IMR-90 (cell line): ENCODE measurements around the gene ASB6. TPM values are rescaled to one million over a fixed set of nuclear protein-coding genes. Genes with fewer than 3 reads are reported as not detected.

ENCODE experiments used
- ATAC-seq: fragments of 200-7000 bp; cut with Tn5 transposase; 2 replicates; pipeline ENCODE4 v1.9.1; 2020; ENCODE audit warnings: low read depth, mild to moderate bottlenecking, moderate library complexity
- BruUV-seq: library from RNA; stranded (reverse); fragments of 400-500 nt; replicated peaks from 2 replicates; lab custom pipeline; 2021; lab: Mats Ljungman, UMichigan
- CTCF ChIA-PET: fragments of 300-600 bp; formaldehyde crosslinking; extraction: SDS; loops from one replicate; lab custom pipeline; 2021; ENCODE audit warnings: antibody characterized with exemption; lab: Yijun Ruan, JAX
- POLR2A ChIA-PET: fragments of 300-600 bp; sonication (Branson Sonifier 250); formaldehyde crosslinking; loops from one replicate; lab custom pipeline; 2022; ENCODE audit warnings: antibody characterized with exemption; ENCODE audit not compliant: unreplicated experiment; lab: Charles Lee
- DNase-seq: peaks from one replicate; pipeline ENCODE4 v3.0.0; 2013
- H2AFZ ChIP-seq: replicated peaks from 2 replicates; pipeline ENCODE3; 2013; ENCODE audit warnings: low read length, mild to moderate bottlenecking; ENCODE audit not compliant: poor library complexity
- H2AK5ac ChIP-seq: 2 replicates; pipeline ENCODE4 v1.6.1; 2013; ENCODE audit warnings: low read depth, low read length, inconsistent platforms
- H2AK9ac ChIP-seq: replicated peaks from 2 replicates; pipeline ENCODE3; 2013; ENCODE audit warnings: mild to moderate bottlenecking, low read depth, low read length, moderate library complexity; ENCODE audit not compliant: poor library complexity
- H2BK120ac ChIP-seq: 2 replicates; pipeline ENCODE4 v1.6.1; 2013; ENCODE audit warnings: low read depth, low read length, inconsistent platforms
- H2BK15ac ChIP-seq: 3 replicates; pipeline ENCODE4 v1.6.1; 2013; ENCODE audit warnings: low read depth, low read length, inconsistent platforms
- H2BK20ac ChIP-seq: 2 replicates; pipeline ENCODE4 v1.6.1; 2013; ENCODE audit warnings: low read depth, mild to moderate bottlenecking, inconsistent platforms, low read length, moderate library complexity
- H2BK5ac ChIP-seq: 2 replicates; pipeline ENCODE4 v1.6.1; 2013; ENCODE audit warnings: mild to moderate bottlenecking, low read depth, low read length, inconsistent platforms; ENCODE audit not compliant: poor library complexity, severe bottlenecking
- H3K14ac ChIP-seq: replicated peaks from 2 replicates; pipeline ENCODE4 v1.6.1; 2013; ENCODE audit warnings: low read depth, low read length, inconsistent platforms
- H3K18ac ChIP-seq: 2 replicates; pipeline ENCODE4 v1.6.1; 2013; ENCODE audit warnings: low read depth, low read length, control low read depth
- H3K23ac ChIP-seq: 2 replicates; pipeline ENCODE4 v1.6.1; 2013; ENCODE audit warnings: low read depth, low read length, inconsistent platforms
- H3K27ac ChIP-seq: 2 replicates; pipeline ENCODE4 v1.5.1; 2013; ENCODE audit warnings: mild to moderate bottlenecking, control low read depth, low read length; ENCODE audit not compliant: insufficient read depth
- H3K27me3 ChIP-seq: 2 replicates; pipeline ENCODE4 v1.6.1; 2013; ENCODE audit warnings: low read length; ENCODE audit not compliant: control insufficient read depth, insufficient read depth
- H3K36me3 ChIP-seq: 2 replicates; pipeline ENCODE4 v1.6.1; 2013; ENCODE audit warnings: low read length, mixed read lengths; ENCODE audit not compliant: control insufficient read depth, insufficient read depth
- H3K4ac ChIP-seq: 2 replicates; pipeline ENCODE4 v1.6.1; 2013; ENCODE audit warnings: low read depth, low read length, inconsistent platforms
- H3K4me1 ChIP-seq: 2 replicates; pipeline ENCODE4 v1.6.1; 2013; ENCODE audit warnings: low read length, mixed read lengths; ENCODE audit not compliant: control insufficient read depth, insufficient read depth
- H3K4me2 ChIP-seq: 2 replicates; pipeline ENCODE4 v1.6.1; 2013; ENCODE audit warnings: low read depth, mild to moderate bottlenecking, control low read depth, low read length, moderate library complexity
- H3K4me3 ChIP-seq: 2 replicates; pipeline ENCODE4 v1.5.1; 2013; ENCODE audit warnings: low read depth, mild to moderate bottlenecking, control low read depth, low read length, moderate library complexity; ENCODE audit not compliant: insufficient read depth
- H3K56ac ChIP-seq: 2 replicates; pipeline ENCODE4 v1.6.1; 2013; ENCODE audit warnings: low read length, inconsistent platforms; ENCODE audit not compliant: insufficient read depth; ENCODE audit errors: extremely low read depth
- H3K79me1 ChIP-seq, 2 experiments: 2 replicates each; pipeline ENCODE4 v1.6.1; 2013; ENCODE audit warnings: low read length in 2 of 2, inconsistent platforms in 1 of 2, low read depth in 1 of 2
- H3K9ac ChIP-seq: 2 replicates; pipeline ENCODE4 v1.6.1; 2013; ENCODE audit warnings: low read depth, low read length, control low read depth
- H3K9me1 ChIP-seq: 2 replicates; pipeline ENCODE4 v1.6.1; 2013; ENCODE audit warnings: low read length, inconsistent platforms; ENCODE audit not compliant: insufficient read depth
- H3K9me3 ChIP-seq: 2 replicates; pipeline ENCODE4 v1.6.1; 2013; ENCODE audit warnings: low read length; ENCODE audit not compliant: control insufficient read depth, insufficient read depth
- H4K20me1 ChIP-seq: 2 replicates; pipeline ENCODE4 v1.6.1; 2013; ENCODE audit warnings: low read length, inconsistent platforms; ENCODE audit not compliant: insufficient read depth
- H4K5ac ChIP-seq: 2 replicates; pipeline ENCODE4 v1.6.1; 2013; ENCODE audit warnings: mild to moderate bottlenecking, low read depth, low read length, control low read depth
- H4K8ac ChIP-seq, 2 experiments: 2 replicates each; pipeline ENCODE4 v1.6.1; 2013; ENCODE audit warnings: low read depth in 2 of 2, low read length in 2 of 2, control low read depth in 1 of 2, inconsistent platforms in 1 of 2
- H4K91ac ChIP-seq: 2 replicates; pipeline ENCODE4 v1.6.1; 2013; ENCODE audit warnings: low read depth, low read length, inconsistent platforms; ENCODE audit not compliant: insufficient read depth
- BHLHE40 ChIP-seq: fragments of 150-350 bp; IDR thresholded peaks from 2 replicates; pipeline ENCODE4 v1.6.1; 2016; ENCODE audit warnings: mild to moderate bottlenecking, low read depth, low read length
- FOS ChIP-seq: fragments of 150-350 bp; IDR thresholded peaks from 2 replicates; pipeline ENCODE4 v1.6.1; 2016; ENCODE audit warnings: low read depth, low read length
- MAFK ChIP-seq: IDR thresholded peaks from 2 replicates; pipeline ENCODE4 v1.6.1; 2012; ENCODE audit warnings: low read depth, low read length, improper control_type of control experiment
- MAZ ChIP-seq: IDR thresholded peaks from 2 replicates; pipeline ENCODE4 v1.6.1; 2012; ENCODE audit warnings: low read depth, mild to moderate bottlenecking, low read length, improper control_type of control experiment, moderate library complexity, borderline replicate concordance
- MXI1 ChIP-seq: IDR thresholded peaks from 2 replicates; pipeline ENCODE4 v1.6.1; 2012; ENCODE audit warnings: low read depth, mild to moderate bottlenecking, low read length, moderate library complexity, borderline replicate concordance
- NFE2L2 ChIP-seq: fragments of 150-350 bp; IDR thresholded peaks from 2 replicates; pipeline ENCODE4 v1.6.1; 2016; ENCODE audit warnings: low read depth, mild to moderate bottlenecking, low read length
- POLR2A ChIP-seq: IDR thresholded peaks from 2 replicates; pipeline ENCODE4 v1.6.1; 2012; ENCODE audit warnings: mild to moderate bottlenecking, low read depth, low read length
- RAD21 ChIP-seq: IDR thresholded peaks from 2 replicates; pipeline ENCODE4 v1.6.1; 2012; ENCODE audit warnings: low read length, improper control_type of control experiment
- RFX5 ChIP-seq: IDR thresholded peaks from 2 replicates; pipeline ENCODE4 v1.8.0; 2012; ENCODE audit warnings: low read depth, mild to moderate bottlenecking, low read length, moderate library complexity
- WGBS, 2 experiments: methylation state at CpG; one replicate each; pipeline versions ENCODE4 v1.1.5 to v1.1.7; 2013; ENCODE audit warnings: missing lambda C conversion rate in 2 of 2; ENCODE audit not compliant: insufficient read length in 1 of 2; ENCODE audit errors: extremely low coverage in 2 of 2; 5-methylcytosine and 5-hydroxymethylcytosine counted together
- dilution Hi-C: fragments of 300-500 bp; cut with HindIII; formaldehyde crosslinking; loops from one replicate; pipeline ENCODE4 v1.14.3; 2018; ENCODE audit warnings: low sequenced_read_pairs; ENCODE audit not compliant: unreplicated experiment
- in situ Hi-C: fragments of 300-500 bp; cut with MboI; formaldehyde crosslinking; loops from 3 replicates; pipeline ENCODE4 v1.14.3; 2019; ENCODE audit warnings: low sequenced_read_pairs, inconsistent platforms, mixed read lengths
- intact Hi-C: fragments of 100-400 bp; cut with micrococcal nuclease; formaldehyde crosslinking; loops from 2 replicates; pipeline ENCODE4 v1.10.0; 2022
- polyA plus RNA-seq, 3 experiments: library from polyadenylated mRNA; depleted of rRNA; stranded (reverse); fragments of >200 nt; gene quantifications; 2 replicates each; pipeline ENCODE4 v1.2.3, GENCODE V29; 2012; ENCODE audit warnings: low replicate concordance in 1 of 3
- total RNA-seq: library from RNA; depleted of rRNA; stranded (reverse); fragments of >200 nt; gene quantifications from 2 replicates; pipeline ENCODE4 v1.2.3, GENCODE V29; 2012
- TF ChIP-seq, protein P1 (sequence below): fragments of 150-350 bp; IDR thresholded peaks from 2 replicates; pipeline ENCODE4 v1.6.1; 2016; ENCODE audit warnings: low read depth, mild to moderate bottlenecking, low read length, moderate library complexity, borderline replicate concordance
- TF ChIP-seq, protein P2 (sequence below): fragments of 150-350 bp; IDR thresholded peaks from 2 replicates; pipeline ENCODE4 v1.6.1; 2017; ENCODE audit warnings: mild to moderate bottlenecking, antibody characterized with exemption, low read length, low read depth

Gene ASB6
- total and polyA plus RNA-seq, 2 of the 4 experiments (the other 2 are of a cell fraction), result 9.7 to 28.9 TPM

DNA sequence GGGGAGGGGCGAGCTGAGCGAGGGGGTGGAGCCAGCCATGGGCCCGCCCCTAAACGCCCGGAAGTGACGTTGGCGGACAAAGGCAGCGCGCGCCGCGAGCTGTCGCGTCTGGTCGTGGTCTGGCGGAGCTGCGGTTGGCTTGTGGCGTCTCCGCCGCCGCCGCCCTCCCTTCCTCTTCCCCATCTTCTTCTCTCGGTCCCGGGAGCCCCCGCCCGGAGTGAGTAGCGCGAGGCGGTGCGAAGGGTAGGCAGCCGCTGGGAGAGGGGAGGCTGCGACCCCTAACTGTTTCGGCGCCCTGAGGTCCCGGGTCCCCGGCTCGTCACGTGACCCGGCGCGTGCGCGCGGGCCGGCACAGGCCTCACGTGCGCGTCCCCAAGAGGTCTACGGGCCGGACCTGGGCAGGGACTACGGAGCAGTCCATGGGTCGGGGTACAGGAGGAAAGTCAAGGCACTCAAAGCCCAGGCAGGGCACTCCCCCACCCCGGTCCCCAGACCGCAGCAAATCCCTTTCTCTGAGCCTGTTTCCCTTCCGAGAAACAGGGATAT lies 15.8 kb downstream of the ASB6 start, which contains the start of gene NTMT1:
NTMT1 (plus strand) TSS at position 85 of the 546 bp plus-strand sequence. CDS start 6,541 bp downstream, outside the sequence.
- Histone ChIP-seq H4K8ac (peak within 1 kb of the TSS; percentile 76 to 90), H3K36me3 (peaks cover 5% of the 10 kb centered on the region; the same call in 1 of the 2 replicates), H4K20me1 (peaks cover 45% of the 10 kb centered on the region), H3K14ac (peak within 1 kb of the TSS; percentile 91), H3K4me1 (peaks cover 27% of the 10 kb centered on the region), H3K79me1 (peaks cover 1 to 42% of the 10 kb centered on the region in 2 experiments; a peak in 3 of 4 replicates), H3K9me3 (no peaks in the 10 kb centered on the region), H3K4me2 (peak within 1 kb of the TSS; percentile 97), H3K56ac (peak within 1 kb of the TSS; percentile 95), H2BK120ac (peak within 1 kb of the TSS; percentile 65), H3K18ac (peak within 1 kb of the TSS; percentile 83), H3K9ac (peak within 1 kb of the TSS; percentile 90), H2AFZ (peak within 1 kb of the TSS; percentile 88), H3K4ac (peak within 1 kb of the TSS; percentile 99), H3K9me1 (peaks cover 24% of the 10 kb centered on the region), H4K91ac (peak within 1 kb of the TSS; percentile 95), H4K5ac (peak within 1 kb of the TSS; percentile 84), H2BK5ac (peak within 1 kb of the TSS; percentile 84), H3K4me3 (peak within 1 kb of the TSS; percentile 96), H3K27ac (peak within 1 kb of the TSS; percentile 94), H2BK15ac (peak within 1 kb of the TSS; percentile 29; the same call in 1 of the 3 replicates), H2AK5ac (peak within 1 kb of the TSS; percentile 95), H3K27me3 (no peaks in the 10 kb centered on the region), H2AK9ac (peak within 1 kb of the TSS; percentile 96), H2BK20ac (peak within 1 kb of the TSS; percentile 55; the same call in 1 of the 2 replicates), H3K23ac (peak within 1 kb of the TSS; percentile 97)
- no peak for TF ChIP-seq MAFK
- peak; percentile 95 for TF ChIP-seq BHLHE40
- TF ChIP-seq NFE2L2, result no peak
- peak; percentile 91 for TF ChIP-seq MXI1
- peak; percentile 86 for TF ChIP-seq POLR2A
- TF ChIP-seq, protein P1, sequence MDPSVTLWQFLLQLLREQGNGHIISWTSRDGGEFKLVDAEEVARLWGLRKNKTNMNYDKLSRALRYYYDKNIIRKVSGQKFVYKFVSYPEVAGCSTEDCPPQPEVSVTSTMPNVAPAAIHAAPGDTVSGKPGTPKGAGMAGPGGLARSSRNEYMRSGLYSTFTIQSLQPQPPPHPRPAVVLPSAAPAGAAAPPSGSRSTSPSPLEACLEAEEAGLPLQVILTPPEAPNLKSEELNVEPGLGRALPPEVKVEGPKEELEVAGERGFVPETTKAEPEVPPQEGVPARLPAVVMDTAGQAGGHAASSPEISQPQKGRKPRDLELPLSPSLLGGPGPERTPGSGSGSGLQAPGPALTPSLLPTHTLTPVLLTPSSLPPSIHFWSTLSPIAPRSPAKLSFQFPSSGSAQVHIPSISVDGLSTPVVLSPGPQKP, result 0 out of 2 replicates have a peak, but pooled peaks have one; percentile 28
- TF ChIP-seq RAD21, result no peak
- TF ChIP-seq, protein P2, sequence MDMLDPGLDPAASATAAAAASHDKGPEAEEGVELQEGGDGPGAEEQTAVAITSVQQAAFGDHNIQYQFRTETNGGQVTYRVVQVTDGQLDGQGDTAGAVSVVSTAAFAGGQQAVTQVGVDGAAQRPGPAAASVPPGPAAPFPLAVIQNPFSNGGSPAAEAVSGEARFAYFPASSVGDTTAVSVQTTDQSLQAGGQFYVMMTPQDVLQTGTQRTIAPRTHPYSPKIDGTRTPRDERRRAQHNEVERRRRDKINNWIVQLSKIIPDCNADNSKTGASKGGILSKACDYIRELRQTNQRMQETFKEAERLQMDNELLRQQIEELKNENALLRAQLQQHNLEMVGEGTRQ, result peak; percentile 98
- 0 out of 2 replicates have a peak, but pooled peaks have one; percentile 8 for TF ChIP-seq MAZ
- TF ChIP-seq RFX5, result no peak
- TF ChIP-seq FOS, result no peak; the same call in 1 of the 2 replicates
- ATAC-seq, result peak; percentile 72
- CTCF ChIA-PET, result interaction anchor here (0.6 to 3.1 kb wide), 4 partner anchors 14 to 494 kb away, joined by 3 to 26 read pairs (median 4); no protein-coding TSS in a partner anchor
- 0% methylated on average over 1 of the region's 55 CpGs; no CpG with 5 or more reads in 1 of the 2 experiments for WGBS, 2 experiments
- BruUV-seq, result no TSS peak
- in situ Hi-C loops (no loop called here), dilution Hi-C loops (no loop called here), intact Hi-C loops (no loop called here)
- peak; percentile 81 for DNase-seq
- POLR2A ChIA-PET, result interaction anchor here (0.7 kb wide), 2 partner anchors 145 to 494 kb away, joined by 6 read pairs; no protein-coding TSS in a partner anchor
